ENCODE data around the gene DCAF6.

DNA sequence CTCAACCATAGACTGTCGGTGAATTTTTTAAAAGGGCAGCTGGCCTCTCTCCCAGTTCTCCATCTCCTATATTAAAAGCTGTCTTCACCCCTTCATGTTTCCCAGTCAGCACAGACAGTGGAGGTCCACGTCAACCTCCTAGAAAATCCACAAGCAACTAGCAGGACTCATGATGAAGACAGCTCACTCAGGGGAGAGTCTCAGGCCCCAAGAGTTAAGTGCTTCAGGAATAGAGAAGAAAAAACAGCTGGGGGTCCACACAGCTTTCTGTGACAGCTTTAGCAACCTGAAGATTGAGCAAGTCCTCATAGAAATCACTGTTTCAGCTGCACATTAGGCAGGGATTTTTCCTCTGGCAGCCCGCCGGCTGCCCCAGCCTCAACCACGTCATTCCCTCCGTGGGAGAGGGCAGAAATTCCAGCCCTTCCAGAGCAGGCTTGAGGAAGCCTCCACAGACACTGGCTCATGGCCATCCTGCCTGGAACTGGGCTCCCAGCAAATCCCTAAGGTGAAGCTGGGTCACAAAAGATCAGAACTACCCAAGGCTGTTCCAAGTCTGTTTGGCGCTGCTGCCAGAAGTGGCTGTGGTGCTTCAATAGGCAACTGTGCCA lies 185.0 kb downstream of the DCAF6 start:
- TF ChIP-seq, protein P1, sequence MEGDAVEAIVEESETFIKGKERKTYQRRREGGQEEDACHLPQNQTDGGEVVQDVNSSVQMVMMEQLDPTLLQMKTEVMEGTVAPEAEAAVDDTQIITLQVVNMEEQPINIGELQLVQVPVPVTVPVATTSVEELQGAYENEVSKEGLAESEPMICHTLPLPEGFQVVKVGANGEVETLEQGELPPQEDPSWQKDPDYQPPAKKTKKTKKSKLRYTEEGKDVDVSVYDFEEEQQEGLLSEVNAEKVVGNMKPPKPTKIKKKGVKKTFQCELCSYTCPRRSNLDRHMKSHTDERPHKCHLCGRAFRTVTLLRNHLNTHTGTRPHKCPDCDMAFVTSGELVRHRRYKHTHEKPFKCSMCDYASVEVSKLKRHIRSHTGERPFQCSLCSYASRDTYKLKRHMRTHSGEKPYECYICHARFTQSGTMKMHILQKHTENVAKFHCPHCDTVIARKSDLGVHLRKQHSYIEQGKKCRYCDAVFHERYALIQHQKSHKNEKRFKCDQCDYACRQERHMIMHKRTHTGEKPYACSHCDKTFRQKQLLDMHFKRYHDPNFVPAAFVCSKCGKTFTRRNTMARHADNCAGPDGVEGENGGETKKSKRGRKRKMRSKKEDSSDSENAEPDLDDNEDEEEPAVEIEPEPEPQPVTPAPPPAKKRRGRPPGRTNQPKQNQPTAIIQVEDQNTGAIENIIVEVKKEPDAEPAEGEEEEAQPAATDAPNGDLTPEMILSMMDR (IDR thresholded peaks at IDR 0.05; ENCODE audit: insufficient read depth, low read length, poor library complexity, severe bottlenecking) = no peak
- TF ChIP-seq EZH2phosphoT487 (conservative IDR thresholded peaks at IDR 0.05; ENCODE audit: low read length) = no peak

All from SU-DHL-6 (cell line).